Stimulated activated CD4-positive, alpha-beta T cell treated with anti-CD3 and anti-CD28 coated beads, Interleukin-1b, Interleukin-23, amount 100 ng/mL, for 1 hour (primary cell): ENCODE measurements around the gene STAT4.
A peak's percentile ranks its signal among the peaks of the same experiment; 100 is the strongest.

ENCODE experiments used
- DNase-seq, 2 donors: peaks; one replicate each; pipeline ENCODE4 v3.0.0-alpha.2; 2020; ENCODE audit warnings: low read depth in 2 of 2

The STAT4 gene

DNA sequence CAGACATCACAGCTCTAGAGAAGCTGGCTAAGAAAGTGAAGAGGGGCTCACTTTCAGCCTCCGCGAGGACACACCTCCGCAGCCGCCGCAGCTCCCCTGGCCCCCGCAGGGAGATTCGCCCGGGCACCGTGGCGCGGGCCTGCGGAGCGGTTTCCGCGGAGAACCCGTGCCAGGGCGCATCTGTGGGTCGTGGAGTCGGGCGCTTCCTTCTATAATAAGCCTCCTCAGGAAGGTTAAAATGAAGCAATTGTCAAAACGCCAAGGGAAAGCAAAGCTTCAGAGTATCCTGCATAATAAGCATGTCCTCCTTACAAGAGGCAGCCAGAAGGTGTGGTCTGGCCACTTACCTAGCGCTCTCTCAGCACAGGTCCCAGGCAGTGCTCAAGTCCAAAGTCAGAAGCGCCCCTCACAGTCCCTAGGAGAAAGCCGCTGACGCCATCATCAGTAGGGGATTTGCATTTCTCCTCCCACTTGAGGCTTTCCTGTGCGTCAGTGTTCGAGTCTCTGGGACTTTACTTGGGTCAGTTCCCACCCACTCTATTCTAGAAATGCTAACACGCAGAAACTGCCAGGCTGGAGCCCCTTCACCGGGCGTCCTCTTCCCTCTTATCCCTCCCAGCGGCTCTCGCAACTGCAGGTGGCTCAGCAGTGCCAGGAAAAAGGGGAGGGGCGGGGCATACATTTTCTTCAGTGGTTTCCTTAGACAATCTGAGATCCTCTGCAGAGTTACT, at the start of gene STAT4:
TSS of gene STAT4 (minus strand) at position 395 of the 731 bp plus-strand sequence. CDS start 2,791 bp downstream, outside the sequence.
- peak; percentile 43 to 47 for DNase-seq

- DNase-seq: no peak
These were observed 49.2 kb upstream of the STAT4 start for GRCh38 chr2:191199929-191200512.

DNA sequence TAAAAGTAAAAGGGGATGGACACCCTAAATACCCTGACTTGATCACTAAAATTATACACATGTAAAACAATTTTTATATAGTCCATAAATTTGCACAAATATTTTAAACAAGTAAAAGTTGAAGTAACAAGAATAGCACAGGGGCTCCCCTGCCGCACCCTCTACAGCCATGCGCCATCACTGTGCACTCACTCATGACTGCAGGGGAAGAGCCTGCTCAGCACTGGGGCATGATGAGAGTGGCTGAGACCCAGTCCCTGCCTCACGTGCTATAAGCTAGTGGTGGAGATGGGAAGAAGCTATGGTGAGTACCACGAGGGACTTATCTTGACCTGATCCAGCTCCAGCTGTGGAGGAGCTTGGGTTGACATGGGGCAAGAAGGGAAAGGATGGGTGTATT, 47.5 kb upstream of the STAT4 start:
- DNase-seq: no peak

DNA sequence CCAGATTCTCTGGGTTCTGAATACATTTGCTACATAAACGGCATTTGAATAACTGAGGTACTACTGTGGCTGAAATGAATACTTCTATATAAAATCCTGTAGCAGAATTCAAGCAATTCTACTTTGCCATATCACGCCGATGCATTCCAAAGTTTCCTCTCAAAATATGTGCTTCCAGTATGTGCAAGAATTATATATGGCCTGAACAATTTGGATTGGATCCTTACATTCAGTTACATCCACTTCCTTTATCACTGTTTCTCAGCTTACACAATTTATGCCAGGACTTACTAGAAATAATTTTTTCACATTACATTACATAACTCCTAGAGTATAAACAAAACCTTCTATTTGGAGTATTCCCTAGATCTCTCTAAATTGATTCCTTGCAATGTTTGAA, 46.3 kb upstream of the STAT4 start:
- DNase-seq: no peak

- no peak for DNase-seq
These were observed 44.2 kb upstream of the STAT4 start for GRCh38 chr2:191195021-191195420.

- no peak for DNase-seq
These were observed 40.2 kb upstream of the STAT4 start for GRCh38 chr2:191190861-191191552.

- no peak for DNase-seq
These were observed 39.6 kb upstream of the STAT4 start for GRCh38 chr2:191190435-191190834.

- DNase-seq: no peak
These were observed 38.4 kb upstream of the STAT4 start for GRCh38 chr2:191189112-191189635.

DNA sequence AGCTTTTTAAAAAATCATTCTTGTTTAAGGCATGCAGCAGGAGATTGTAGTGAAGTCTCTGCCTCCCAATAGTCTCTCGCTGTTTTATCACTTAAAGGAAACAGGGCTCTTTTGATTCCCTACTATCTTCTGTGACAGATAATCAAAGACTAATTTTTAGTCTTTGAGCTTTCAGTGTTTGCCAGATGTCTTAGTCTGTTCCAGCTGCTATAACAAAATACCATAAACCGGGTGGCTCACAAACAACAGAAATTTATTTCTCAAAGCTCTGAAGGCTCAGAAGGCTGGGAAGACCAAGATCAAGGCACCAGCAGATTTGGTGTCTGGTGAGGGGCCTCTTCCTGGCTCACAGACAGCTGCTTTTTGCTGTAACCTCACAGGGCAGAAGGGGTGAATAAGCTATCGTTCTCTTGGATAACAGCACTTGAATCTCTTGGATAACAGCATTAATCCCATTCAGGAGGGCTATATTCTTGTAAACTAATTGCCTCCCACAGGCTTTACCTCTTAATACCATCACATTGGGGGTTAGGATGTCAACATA, 37.8 kb upstream of the STAT4 start:
- no peak for DNase-seq

DNA sequence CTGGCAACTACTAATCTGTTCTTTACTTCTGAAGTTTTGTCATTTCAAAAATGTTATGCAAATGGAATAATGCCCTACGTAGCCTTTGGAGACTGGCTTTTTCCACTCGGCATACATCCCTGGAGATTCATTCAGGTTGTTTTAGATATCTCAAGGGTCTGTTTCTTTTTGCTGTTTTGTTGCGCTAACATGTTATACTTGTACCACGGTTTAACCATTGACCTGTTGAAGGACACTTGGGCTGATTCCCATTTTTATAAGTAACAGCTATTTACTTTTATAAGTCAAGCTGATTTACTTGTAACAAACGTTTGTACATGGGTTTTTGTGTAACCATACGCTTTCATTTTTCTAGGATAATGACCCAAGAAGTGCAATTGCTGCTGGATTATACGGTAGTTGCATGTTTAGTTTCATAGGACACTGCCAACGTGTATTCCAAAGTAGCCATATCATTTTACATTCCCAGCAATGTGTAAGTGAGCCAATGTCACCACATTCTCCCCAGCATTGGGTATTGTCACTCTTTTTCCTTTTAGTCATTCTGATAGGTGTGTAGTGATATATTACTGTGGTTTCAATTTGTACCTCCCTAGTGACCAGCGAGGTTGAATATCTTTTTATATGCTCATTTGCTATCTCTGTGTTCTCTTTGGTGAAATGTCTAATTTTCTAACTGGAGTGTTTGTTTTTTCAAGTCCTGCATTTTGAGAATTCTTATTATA, 36.5 kb upstream of the STAT4 start:
- no peak for DNase-seq

DNA sequence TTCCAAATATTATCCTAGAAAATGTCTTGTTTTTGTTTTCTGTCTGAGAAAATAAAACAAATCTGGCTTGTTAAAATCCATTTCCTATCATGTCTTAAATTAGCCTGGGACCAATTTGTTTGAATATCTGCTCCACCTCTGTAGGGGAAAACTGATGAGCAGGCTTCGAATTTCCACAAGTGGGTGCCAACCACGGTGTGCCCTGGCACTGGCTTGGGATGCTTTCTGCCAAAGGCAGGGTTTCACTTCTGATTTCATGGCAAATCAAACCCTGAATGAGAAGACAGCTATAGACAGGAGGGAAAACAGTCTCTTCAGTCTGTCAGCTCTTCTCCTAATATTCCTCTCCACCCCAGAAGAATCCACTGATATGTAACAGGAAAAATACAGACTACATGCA, 33.7 kb upstream of the STAT4 start:
- DNase-seq: no peak

DNA sequence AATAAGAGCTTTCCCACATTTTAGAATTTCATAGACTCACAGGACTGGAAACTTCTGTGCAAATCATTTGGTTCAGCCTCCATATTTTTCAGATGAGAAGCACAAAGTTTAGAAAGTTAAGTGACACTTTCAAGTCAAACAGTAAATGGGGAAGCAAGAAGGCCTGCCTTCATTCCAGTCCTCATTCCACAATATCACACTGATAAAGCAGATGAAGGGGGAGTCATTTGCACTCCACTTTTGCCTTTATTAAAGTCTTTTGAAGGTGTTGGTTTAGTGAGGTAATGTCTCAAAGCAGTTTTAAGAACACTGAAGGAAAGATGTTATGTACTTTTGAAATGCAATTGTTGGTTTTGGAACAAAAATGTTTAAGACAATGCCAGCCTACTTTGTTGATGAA, 32.7 kb upstream of the STAT4 start:
- DNase-seq: no peak

DNA sequence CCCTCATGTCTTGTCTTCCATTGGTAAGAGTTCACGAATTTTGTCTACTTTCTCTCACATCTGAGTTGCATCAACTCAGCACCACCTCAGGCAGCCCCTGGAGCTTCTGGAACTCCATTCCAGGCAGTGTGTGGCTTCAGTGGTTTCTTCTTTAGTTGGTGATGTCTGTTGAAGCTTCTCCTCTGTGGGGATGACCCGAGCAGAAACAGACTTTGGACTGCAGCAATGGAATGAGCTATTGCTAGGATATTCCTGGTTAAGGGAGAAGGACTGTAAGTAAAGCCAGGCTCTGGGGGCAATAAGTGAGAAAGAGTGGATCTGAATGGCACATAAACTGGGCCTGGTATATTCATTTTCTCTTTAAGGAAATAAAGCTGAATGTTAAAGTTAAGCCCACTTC, 32.3 kb upstream of the STAT4 start:
- no peak for DNase-seq

- DNase-seq: no peak
These were observed 29.9 kb upstream of the STAT4 start for GRCh38 chr2:191180713-191181112.

GRCh38 chr2:191180276-191180675, 29.5 kb upstream of the STAT4 start:
- DNase-seq: no peak

- no peak for DNase-seq
These were observed 28.2 kb upstream of the STAT4 start for GRCh38 chr2:191178806-191179514.

DNA sequence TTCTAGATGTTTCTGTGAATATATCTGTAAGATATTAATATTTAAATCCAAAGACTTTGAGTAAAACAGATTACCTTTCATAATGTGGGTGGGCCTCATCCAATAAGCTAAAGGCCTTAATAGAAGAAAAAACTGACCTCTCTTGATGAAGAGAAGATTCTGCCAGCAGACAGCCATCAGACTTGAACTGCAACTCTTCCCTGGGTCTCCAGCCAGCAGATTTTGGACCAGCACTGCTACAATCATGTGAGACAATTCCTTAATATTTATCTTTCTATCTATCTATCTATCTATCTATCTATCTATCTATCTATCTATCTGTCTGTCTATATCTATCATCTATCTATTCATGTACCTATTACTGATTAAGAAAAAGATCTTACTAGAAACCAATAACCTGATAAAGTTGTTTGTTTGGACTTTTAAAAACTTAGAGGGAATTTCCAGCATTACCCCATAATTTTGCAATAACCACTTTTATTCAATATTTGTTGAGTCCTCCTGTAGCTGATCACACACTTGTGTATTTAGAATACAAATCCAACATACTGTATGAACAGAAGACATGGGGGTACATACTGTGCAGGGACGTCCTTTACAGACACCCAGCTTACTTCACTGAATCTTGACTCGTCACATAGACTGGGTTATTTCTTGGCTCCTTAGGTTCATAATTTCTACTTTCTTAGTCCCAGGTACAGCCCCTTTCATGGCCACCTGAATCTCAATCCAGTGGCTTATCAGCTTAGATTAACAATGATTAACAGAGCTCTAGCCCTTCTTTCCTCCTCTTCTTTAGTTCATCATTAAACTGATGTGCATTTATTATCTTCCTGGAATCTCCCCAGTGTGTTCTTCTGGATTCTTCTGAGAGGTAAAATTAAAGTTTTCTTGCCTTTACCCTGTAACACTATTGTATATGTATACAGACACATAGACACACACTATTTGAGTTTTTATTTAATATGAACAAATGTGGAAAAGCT, 27.2 kb upstream of the STAT4 start:
- DNase-seq: no peak

DNA sequence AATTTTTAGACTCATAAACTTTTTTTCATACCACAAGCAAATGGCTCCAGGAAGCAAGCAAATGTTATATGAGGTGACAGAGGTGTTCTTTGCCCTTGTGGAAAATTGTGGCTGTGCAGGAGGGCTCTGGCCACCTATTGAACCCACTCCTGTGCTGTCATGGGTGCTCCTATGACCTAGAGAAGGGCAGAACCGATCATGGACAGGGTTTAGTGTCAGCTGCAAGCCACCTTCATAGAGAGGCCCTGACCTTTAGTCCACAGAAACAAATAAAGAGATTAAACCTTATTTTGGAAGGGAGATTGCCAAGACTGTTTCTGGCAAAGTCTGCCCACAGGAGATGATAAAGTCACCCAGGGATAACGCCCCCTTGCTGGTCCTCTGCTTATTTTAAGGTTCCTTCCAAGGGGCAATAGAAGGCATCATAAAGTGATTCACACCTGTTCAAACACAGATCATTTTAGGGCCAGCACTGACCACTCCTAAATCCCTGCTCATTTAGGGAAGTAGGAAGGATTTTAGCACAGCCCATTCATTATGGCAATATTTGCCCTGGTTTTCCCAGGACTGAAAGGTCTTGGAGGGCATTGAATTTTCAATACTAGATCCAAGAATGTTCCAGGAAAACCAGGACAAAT, 26.1 kb upstream of the STAT4 start:
- DNase-seq: no peak

- DNase-seq: no peak
These were observed 25.5 kb upstream of the STAT4 start for GRCh38 chr2:191176305-191176704.

DNA sequence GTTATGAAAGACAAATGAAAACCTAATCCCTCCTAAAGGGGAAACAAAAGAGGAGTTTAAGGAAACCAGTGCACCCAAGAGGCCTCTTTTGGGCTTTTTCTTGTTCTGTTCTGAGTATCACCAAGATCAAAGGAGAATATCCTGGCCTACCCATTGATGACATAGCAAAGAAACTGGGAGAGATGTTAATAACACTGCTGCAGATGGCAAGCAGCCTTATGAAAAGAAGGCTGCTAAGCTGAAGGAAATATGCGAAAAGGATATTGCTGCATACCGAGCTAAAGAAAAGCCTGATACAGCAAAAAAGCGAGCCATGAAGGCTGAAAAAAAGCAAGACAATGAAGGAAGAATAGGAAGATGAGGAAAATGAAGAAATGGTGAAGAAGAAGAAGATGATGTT, 23.6 kb upstream of the STAT4 start:
- no peak for DNase-seq
